ENCODE measurements around the gene AGO4. TPM values are rescaled to one million over a fixed set of nuclear protein-coding genes. Genes with fewer than 3 reads are reported as not detected.
"Not testable (repeated sequence)": the region's sequence is repeated elsewhere in the genome, so short reads cannot be mapped to it uniquely, and the experiment has no call there.

The AGO4 gene
- total and polyA plus RNA-seq, 2 of the 4 experiments (the other 2 are of a cell fraction): 8.2 to 9.2 TPM

- no peak for TF ChIP-seq RFX5 (IDR thresholded peaks at IDR 0.05; ENCODE audit: low read depth, low read length)
Measured at GRCh38 chr1:35810096-35810881, 2.5 kb downstream of the AGO4 start (continued).

DNA sequence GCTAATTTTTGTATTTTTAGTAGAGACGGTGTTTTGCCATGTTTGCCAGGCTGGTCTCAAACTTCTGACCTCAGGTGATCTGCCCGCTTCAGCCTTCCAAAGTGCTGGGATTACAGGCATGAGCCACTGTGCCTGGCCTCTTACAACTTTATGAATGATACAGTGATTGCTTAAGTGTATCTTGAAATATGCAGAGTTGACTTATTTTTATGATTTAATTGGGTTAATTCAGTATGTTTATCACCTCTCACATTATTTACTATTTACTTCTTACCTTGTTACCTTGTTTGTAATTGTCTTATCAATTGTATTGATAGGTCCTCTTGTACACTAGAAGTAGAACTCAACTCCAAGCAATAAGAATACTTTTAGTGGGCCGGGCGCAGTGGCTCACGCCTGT lies 4.9 kb downstream of the AGO4 start:
- H3K23ac ChIP-seq (ENCODE audit: low read depth, low read length); intact Hi-C loops (cut with micrococcal nuclease); H3K9ac ChIP-seq (ENCODE audit: low read depth, low read length); H4K5ac ChIP-seq (ENCODE audit: low read depth, low read length); dilution Hi-C loops (cut with HindIII; ENCODE audit: low sequenced_read_pairs, unreplicated experiment); H4K8ac ChIP-seq (ENCODE audit: low read depth in 2 of 2, low read length in 2 of 2); H3K27ac ChIP-seq (ENCODE audit: insufficient read depth, low read length); in situ Hi-C loops (cut with MboI; ENCODE audit: low sequenced_read_pairs); H2AFZ ChIP-seq (replicated peaks; ENCODE audit: low read length, poor library complexity); H4K91ac ChIP-seq (ENCODE audit: insufficient read depth, low read depth, low read length); H2AK9ac ChIP-seq (replicated peaks; ENCODE audit: low read depth, low read length, poor library complexity); BruUV-seq (replicated peaks); H3K14ac ChIP-seq (replicated peaks; ENCODE audit: low read depth, low read length); H3K4me3 ChIP-seq (ENCODE audit: insufficient read depth, low read depth, low read length); H4K20me1 ChIP-seq (ENCODE audit: insufficient read depth, low read length); POLR2A ChIA-PET (ENCODE audit: unreplicated experiment); H2BK120ac ChIP-seq (ENCODE audit: low read depth, low read length); H2BK20ac ChIP-seq (ENCODE audit: low read depth, low read length); H2BK15ac ChIP-seq (ENCODE audit: low read depth, low read length); H3K27me3 ChIP-seq (ENCODE audit: control insufficient read depth, insufficient read depth, low read length); ATAC-seq (ENCODE audit: low read depth); H3K9me3 ChIP-seq (ENCODE audit: control insufficient read depth, insufficient read depth, low read length); H2AK5ac ChIP-seq (ENCODE audit: low read depth, low read length); H3K36me3 ChIP-seq (ENCODE audit: control insufficient read depth, insufficient read depth, low read length); H3K4me1 ChIP-seq (ENCODE audit: control insufficient read depth, insufficient read depth, low read length); H3K18ac ChIP-seq (ENCODE audit: low read depth, low read length); DNase-seq; H3K4me2 ChIP-seq (ENCODE audit: low read depth, low read length); H2BK5ac ChIP-seq (ENCODE audit: low read depth, low read length, poor library complexity, severe bottlenecking); H3K9me1 ChIP-seq (ENCODE audit: insufficient read depth, low read length); H3K4ac ChIP-seq (ENCODE audit: low read depth, low read length); H3K56ac ChIP-seq (ENCODE audit: extremely low read depth, insufficient read depth, low read length): not testable (repeated sequence)
- peaks cover 20 to 32% of the 10 kb centered on the region in 2 experiments for H3K79me1 ChIP-seq (ENCODE audit: low read depth in 1 of 2, low read length in 2 of 2)
- no CpG with 5 or more reads among the region's 5 CpGs for WGBS, 2 experiments (ENCODE audit: extremely low coverage in 2 of 2, insufficient read length in 1 of 2)
- CTCF ChIA-PET: interaction anchor here (0.6 to 0.7 kb wide), 2 partner anchors 8 to 44 kb away, joined by 3 to 4 read pairs; no protein-coding TSS in a partner anchor

Measured in IMR-90 (cell line).